H9 (cell line): ENCODE results near the gene TGM2. TPM values are rescaled to one million over a fixed set of nuclear protein-coding genes. Genes with fewer than 3 reads are reported as not detected.
A peak's percentile ranks its signal among the peaks of the same experiment; 100 is the strongest.

Experiments
- DNase-seq: peaks from one replicate; pipeline ENCODE4 v3.0.0-alpha.2; 2017
- H2AFZ ChIP-seq: one replicate; pipeline ENCODE4 v1.6.1; 2013; ENCODE audit warnings: mild to moderate bottlenecking, low read length, control low read depth, moderate library complexity
- H2AK5ac ChIP-seq: 2 replicates; pipeline ENCODE4 v1.6.1; 2013; ENCODE audit warnings: low read length, control low read depth, mixed read lengths; ENCODE audit not compliant: insufficient read length
- H2BK120ac ChIP-seq: one replicate; pipeline ENCODE4 v1.6.1; 2013; ENCODE audit warnings: low read depth, mild to moderate bottlenecking, low read length, control low read depth, inconsistent platforms; ENCODE audit not compliant: poor library complexity, severe bottlenecking
- H2BK12ac ChIP-seq: 2 replicates; pipeline ENCODE4 v1.6.1; 2013; ENCODE audit warnings: low read length, control low read depth, mixed read lengths, low read depth; ENCODE audit not compliant: insufficient read length
- H2BK15ac ChIP-seq: 2 replicates; pipeline ENCODE4 v1.6.1; 2013; ENCODE audit warnings: low read depth, low read length, control low read depth
- H2BK20ac ChIP-seq: one replicate; pipeline ENCODE4 v1.6.1; 2013; ENCODE audit warnings: low read depth, mild to moderate bottlenecking, low read length, control low read depth, inconsistent platforms; ENCODE audit not compliant: poor library complexity, severe bottlenecking
- H2BK5ac ChIP-seq: 2 replicates; pipeline ENCODE4 v1.6.1; 2013; ENCODE audit warnings: low read length, control low read depth, mixed read lengths; ENCODE audit not compliant: insufficient read length
- H3K14ac ChIP-seq: 2 replicates; pipeline ENCODE4 v1.6.1; 2013; ENCODE audit warnings: low read length, control low read depth; ENCODE audit not compliant: insufficient read depth
- H3K18ac ChIP-seq: 2 replicates; pipeline ENCODE4 v1.6.1; 2013; ENCODE audit warnings: low read depth, mild to moderate bottlenecking, mixed read lengths, low read length, control low read depth; ENCODE audit not compliant: insufficient read length
- H3K23ac ChIP-seq: 2 replicates; pipeline ENCODE4 v1.6.1; 2013; ENCODE audit warnings: low read length, control low read depth, mixed read lengths, low read depth; ENCODE audit not compliant: insufficient read length
- H3K23me2 ChIP-seq: 2 replicates; pipeline ENCODE4 v1.6.1; 2013; ENCODE audit warnings: low read depth, mild to moderate bottlenecking, mixed read lengths, low read length, control low read depth; ENCODE audit not compliant: insufficient read length, poor library complexity, severe bottlenecking
- H3K27ac ChIP-seq: 2 replicates; pipeline ENCODE4 v1.5.1; 2013; ENCODE audit warnings: low read length, control low read depth, mixed read lengths, low read depth; ENCODE audit not compliant: insufficient read length
- H3K27me3 ChIP-seq: 2 replicates; pipeline ENCODE4 v1.6.1; 2013; ENCODE audit warnings: low read length, control low read depth, inconsistent platforms; ENCODE audit not compliant: insufficient read depth
- H3K4ac ChIP-seq: 2 replicates; pipeline ENCODE4 v1.6.1; 2013; ENCODE audit warnings: low read depth, mild to moderate bottlenecking, control low read depth, inconsistent platforms, low read length, moderate library complexity
- H3K4me1 ChIP-seq: 2 replicates; pipeline ENCODE4 v1.6.1; 2013; ENCODE audit warnings: low read length, control low read depth, inconsistent platforms; ENCODE audit not compliant: insufficient read depth
- H3K4me2 ChIP-seq: 2 replicates; pipeline ENCODE4 v1.6.1; 2013; ENCODE audit warnings: low read length, control low read depth, mixed read lengths; ENCODE audit not compliant: insufficient read length, insufficient read depth
- H3K56ac ChIP-seq: 2 replicates; pipeline ENCODE4 v1.6.1; 2013; ENCODE audit warnings: low read depth, mild to moderate bottlenecking, mixed read lengths, low read length, control low read depth; ENCODE audit not compliant: insufficient read length
- H3K79me1 ChIP-seq: 2 replicates; pipeline ENCODE4 v1.6.1; 2013; ENCODE audit warnings: low read depth, mild to moderate bottlenecking, moderate library complexity, low read length, control low read depth, inconsistent platforms; ENCODE audit not compliant: insufficient read depth, poor library complexity, severe bottlenecking
- H3K79me2 ChIP-seq: 2 replicates; pipeline ENCODE4 v1.6.1; 2013; ENCODE audit warnings: low read length, control low read depth, inconsistent platforms; ENCODE audit not compliant: insufficient read depth
- H3K9ac ChIP-seq: 2 replicates; pipeline ENCODE4 v1.6.1; 2013; ENCODE audit warnings: low read length, control low read depth, mixed read lengths; ENCODE audit not compliant: insufficient read length; ENCODE audit errors: extremely low read depth
- H3K9me3 ChIP-seq: one replicate; pipeline ENCODE4 v1.6.1; 2013; ENCODE audit warnings: low read depth, low read length, inconsistent platforms; ENCODE audit not compliant: control insufficient read depth
- H3T11ph ChIP-seq: one replicate; pipeline ENCODE4 v1.6.1; 2013; ENCODE audit warnings: mild to moderate bottlenecking, low read length, control low read depth, inconsistent platforms
- H4K20me1 ChIP-seq: one replicate; pipeline ENCODE4 v1.6.1; 2013; ENCODE audit not compliant: control insufficient read depth, insufficient read length, insufficient read depth
- H4K5ac ChIP-seq: 2 replicates; pipeline ENCODE4 v1.6.1; 2013; ENCODE audit warnings: low read depth, mild to moderate bottlenecking, mixed read lengths, low read length, control low read depth; ENCODE audit not compliant: insufficient read length
- H4K8ac ChIP-seq: replicated peaks from 2 replicates; pipeline ENCODE4 v1.6.1; 2013; ENCODE audit warnings: low read length, control low read depth, mixed read lengths, low read depth; ENCODE audit not compliant: insufficient read length
- H4K91ac ChIP-seq: 2 replicates; pipeline ENCODE4 v1.6.1; 2013; ENCODE audit warnings: low read depth, mild to moderate bottlenecking, moderate library complexity, mixed read lengths, low read length, control low read depth; ENCODE audit not compliant: insufficient read length
- H3K27ac Mint-ChIP-seq, 3 experiments: 2 replicates in 2 of 3; 3 replicates in 1 of 3; pipeline ENCODE4 v1.8.0; 2020 to 2021; ENCODE audit warnings: mixed read lengths in 3 of 3, mild to moderate bottlenecking in 1 of 3, moderate library complexity in 1 of 3
- H3K27me3 Mint-ChIP-seq: 2 replicates; pipeline ENCODE4 v1.8.0; 2021; ENCODE audit warnings: low read depth, mild to moderate bottlenecking, moderate library complexity, mixed read lengths
- H3K36me3 Mint-ChIP-seq, 3 experiments: 2 replicates in 2 of 3; 3 replicates in 1 of 3; pipeline ENCODE4 v1.8.0; 2020 to 2021; ENCODE audit warnings: low read depth in 3 of 3, mixed read lengths in 3 of 3; ENCODE audit not compliant: insufficient read depth in 1 of 3
- H3K4me1 Mint-ChIP-seq, 2 experiments: 2 replicates each; pipeline ENCODE4 v1.8.0; 2020; ENCODE audit warnings: mixed read lengths in 2 of 2
- H3K4me3 Mint-ChIP-seq, 2 experiments: 2 replicates in 1 of 2; 3 replicates in 1 of 2; pipeline ENCODE4 v1.8.0; 2020 to 2021; ENCODE audit warnings: mild to moderate bottlenecking in 2 of 2, mixed read lengths in 2 of 2, moderate library complexity in 1 of 2
- H3K9me3 Mint-ChIP-seq, 2 experiments: 2 replicates in 1 of 2; 3 replicates in 1 of 2; pipeline ENCODE4 v1.8.0; 2020; ENCODE audit warnings: mild to moderate bottlenecking in 2 of 2, mixed read lengths in 2 of 2, moderate library complexity in 1 of 2
- WGBS: extraction: QIAGEN DNeasy Blood & Tissue Kit; methylation state at CpG from one replicate; pipeline ENCODE4 v1.1.7; 2013; ENCODE audit warnings: missing lambda C conversion rate, low lambda C conversion rate, mixed read lengths; ENCODE audit not compliant: insufficient read length; ENCODE audit errors: extremely low coverage; 5-methylcytosine and 5-hydroxymethylcytosine counted together
- total RNA-seq: library from RNA; stranded (reverse); gene quantifications from 2 replicates; pipeline ENCODE4 v1.2.1, GENCODE V29; 2021
- TF ChIP-seq, protein P1 (sequence below): fragments of 200-600 bp; sonication (generic); conservative IDR thresholded peaks from 3 replicates; pipeline ENCODE4 v1.8.0; 2021; ENCODE audit warnings: antibody characterized with exemption, mild to moderate bottlenecking

The TGM2 gene
- total RNA-seq, 1 experiment from 2014 or later, result 1.1 TPM

GRCh38 chr20:38164624-38165088 lies 414 bp downstream of the TGM2 start:
- Histone ChIP-seq H3K23me2 (peaks cover 4% of the 10 kb centered on the region), H2AFZ (no peak overlapping the region), H4K5ac (no peak overlapping the region), H4K20me1 (no peaks in the 10 kb centered on the region), H3T11ph (no peak overlapping the region), H3K23ac (no peak overlapping the region), H2BK120ac (no peak overlapping the region), H3K79me1 (no peaks in the 10 kb centered on the region), H2BK15ac (no peak overlapping the region), H3K9ac (no peak overlapping the region), H3K56ac (no peak overlapping the region), H2AK5ac (no peak overlapping the region), H3K14ac (no peak overlapping the region), H3K4me2 (peak overlapping the region; percentile 47), H2BK20ac (no peak overlapping the region), H3K4ac (no peak overlapping the region), H3K27me3 (no peaks in the 10 kb centered on the region), H3K79me2 (no peaks in the 10 kb centered on the region), H4K8ac (no peak overlapping the region), H2BK5ac (no peak overlapping the region), H3K27ac (no peak overlapping the region), H4K91ac (no peak overlapping the region), H3K9me3 (no peaks in the 10 kb centered on the region), H3K4me1 (no peaks in the 10 kb centered on the region), H3K18ac (no peak overlapping the region), H2BK12ac (no peak overlapping the region)
- TF ChIP-seq, protein P1, sequence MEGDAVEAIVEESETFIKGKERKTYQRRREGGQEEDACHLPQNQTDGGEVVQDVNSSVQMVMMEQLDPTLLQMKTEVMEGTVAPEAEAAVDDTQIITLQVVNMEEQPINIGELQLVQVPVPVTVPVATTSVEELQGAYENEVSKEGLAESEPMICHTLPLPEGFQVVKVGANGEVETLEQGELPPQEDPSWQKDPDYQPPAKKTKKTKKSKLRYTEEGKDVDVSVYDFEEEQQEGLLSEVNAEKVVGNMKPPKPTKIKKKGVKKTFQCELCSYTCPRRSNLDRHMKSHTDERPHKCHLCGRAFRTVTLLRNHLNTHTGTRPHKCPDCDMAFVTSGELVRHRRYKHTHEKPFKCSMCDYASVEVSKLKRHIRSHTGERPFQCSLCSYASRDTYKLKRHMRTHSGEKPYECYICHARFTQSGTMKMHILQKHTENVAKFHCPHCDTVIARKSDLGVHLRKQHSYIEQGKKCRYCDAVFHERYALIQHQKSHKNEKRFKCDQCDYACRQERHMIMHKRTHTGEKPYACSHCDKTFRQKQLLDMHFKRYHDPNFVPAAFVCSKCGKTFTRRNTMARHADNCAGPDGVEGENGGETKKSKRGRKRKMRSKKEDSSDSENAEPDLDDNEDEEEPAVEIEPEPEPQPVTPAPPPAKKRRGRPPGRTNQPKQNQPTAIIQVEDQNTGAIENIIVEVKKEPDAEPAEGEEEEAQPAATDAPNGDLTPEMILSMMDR, result no peak
- peaks cover 9% of the 10 kb centered on the region for H3K27me3 Mint-ChIP-seq
- no peak overlapping the region for H3K27ac Mint-ChIP-seq
- DNase-seq, result no peak
- peaks cover 7 to 8% of the 10 kb centered on the region in 2 experiments; a peak in 3 of 4 replicates for H3K4me1 Mint-ChIP-seq
- no peaks in the 10 kb centered on the region for H3K36me3 Mint-ChIP-seq
- WGBS, result no CpG with 5 or more reads among the region's 14 CpGs
- H3K4me3 Mint-ChIP-seq, result peak overlapping the region; percentile 51 to 69
- H3K9me3 Mint-ChIP-seq, result peaks cover 0 to 2% of the 10 kb centered on the region in 2 experiments; a peak in 1 of 5 replicates
